ENCODE results near the gene PPP4R4.

GRCh38 chr14:94175011-94175745, 1.1 kb downstream of the PPP4R4 start:
- no peak for TF ChIP-seq CTCF (IDR thresholded peaks at IDR 0.05)
- no peak for TF ChIP-seq POLR2AphosphoS5 (IDR thresholded peaks at IDR 0.05; ENCODE audit: low read depth, low read length)
- TF ChIP-seq ELF1 (IDR thresholded peaks at IDR 0.05) = no peak
- TF ChIP-seq EZH2phosphoT487 (IDR thresholded peaks at IDR 0.05; ENCODE audit: borderline replicate concordance, low read depth) = no peak
- no peak for TF ChIP-seq USF2 (IDR thresholded peaks at IDR 0.05; ENCODE audit: borderline replicate concordance, low read depth, low read length)
- no peak for TF ChIP-seq EP300 (IDR thresholded peaks at IDR 0.05; ENCODE audit: borderline replicate concordance in 1 of 2, low read depth in 1 of 2, low read length in 1 of 2)
- TF ChIP-seq RXRA (IDR thresholded peaks at IDR 0.05; ENCODE audit: borderline replicate concordance, low read depth) = no peak
